Kidney tubule cell (primary cell): ENCODE data around the gene XPA.

ENCODE experiments used
- DNase-seq: peaks from one replicate; pipeline ENCODE4 v3.0.0-alpha.2; 2018; ENCODE audit warnings: low spot score

Gene XPA

GRCh38 chr9:97651646-97652045 lies 45.5 kb downstream of the XPA start:
- DNase-seq, result no peak

GRCh38 chr9:97647996-97648395 lies 49.1 kb downstream of the XPA start:
- DNase-seq, result no peak

DNA sequence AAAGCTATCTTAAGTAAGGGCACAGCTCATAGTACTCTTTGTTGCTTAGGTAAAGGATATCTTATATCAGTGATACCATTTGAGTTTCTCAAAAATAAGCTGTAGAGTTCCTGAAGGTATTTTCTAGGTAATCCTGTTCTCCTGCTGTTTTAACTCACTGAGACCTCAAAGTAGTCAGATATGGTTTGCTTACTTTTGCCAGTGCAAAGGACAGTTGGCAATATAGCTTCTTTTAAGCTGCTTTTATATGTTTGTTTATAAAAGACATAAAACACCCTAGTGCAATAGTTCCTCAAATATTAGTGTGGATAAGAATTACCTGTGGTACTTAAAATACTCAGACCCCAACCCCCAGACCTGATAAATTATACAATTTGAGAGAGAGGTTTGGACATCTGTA lies 51.4 kb downstream of the XPA start:
- no peak for DNase-seq

DNA sequence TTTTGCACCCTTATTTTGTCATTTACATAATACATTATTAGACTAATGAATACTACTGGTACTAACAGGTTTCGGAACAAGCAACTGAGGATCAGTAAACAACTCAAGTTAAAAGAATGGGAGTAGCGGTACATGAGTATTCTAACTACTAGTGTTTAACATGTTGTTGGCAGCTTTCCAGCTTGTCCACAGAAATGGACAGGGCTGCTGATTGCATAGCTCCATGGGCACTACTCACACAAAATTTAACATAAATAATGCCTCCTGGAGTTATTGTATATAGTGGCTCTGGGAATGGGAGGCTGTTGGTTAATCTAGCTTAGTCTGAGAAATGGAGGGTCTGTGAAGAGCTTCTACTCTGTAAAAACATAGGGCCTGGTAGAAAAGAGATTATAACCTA lies 56.8 kb downstream of the XPA start:
- DNase-seq, result no peak

DNA sequence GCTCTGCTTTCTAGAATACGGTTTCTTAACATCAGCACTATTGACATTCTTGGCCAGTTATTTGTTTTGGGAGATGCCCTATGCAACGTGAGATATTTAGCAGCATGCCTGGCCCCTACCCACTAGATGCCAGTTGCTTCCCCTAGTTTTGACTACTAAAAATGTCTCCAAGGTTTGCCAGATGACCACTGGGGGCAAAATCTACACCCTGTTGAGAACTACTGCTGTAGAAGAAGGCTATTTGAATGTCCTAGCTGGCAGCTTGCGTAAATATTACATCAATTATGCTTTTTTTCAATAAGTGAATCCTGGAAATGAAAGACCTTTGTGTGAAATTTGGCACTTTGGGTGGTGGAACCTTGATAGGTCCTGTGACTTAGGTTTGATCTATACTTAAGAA lies 58.5 kb downstream of the XPA start:
- no peak for DNase-seq

DNA sequence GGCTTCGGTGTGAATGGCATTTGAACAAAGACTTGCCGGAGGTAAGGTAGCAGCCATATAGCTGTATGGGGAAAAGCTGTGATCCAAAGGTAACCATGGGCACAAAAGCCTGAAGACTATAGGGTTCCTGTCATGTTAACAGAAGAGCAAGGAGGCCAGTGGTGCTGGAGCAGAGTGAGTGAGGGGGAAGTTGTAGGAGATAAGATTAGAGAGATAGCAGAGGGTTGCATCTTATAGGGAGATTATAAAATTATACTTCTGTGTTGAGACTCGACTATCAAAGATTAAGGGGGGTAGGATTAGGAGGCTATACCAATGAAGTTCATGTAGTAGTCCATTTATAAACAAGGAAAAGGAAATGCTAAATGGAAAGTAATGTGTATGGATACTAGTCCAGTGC lies 60.2 kb downstream of the XPA start:
- DNase-seq, result no peak

- DNase-seq, result no peak
Measured at GRCh38 chr9:97635026-97635425, 62.1 kb downstream of the XPA start.

GRCh38 chr9:97633859-97634490 lies 63.2 kb downstream of the XPA start:
- DNase-seq, result peak; percentile 22

DNA sequence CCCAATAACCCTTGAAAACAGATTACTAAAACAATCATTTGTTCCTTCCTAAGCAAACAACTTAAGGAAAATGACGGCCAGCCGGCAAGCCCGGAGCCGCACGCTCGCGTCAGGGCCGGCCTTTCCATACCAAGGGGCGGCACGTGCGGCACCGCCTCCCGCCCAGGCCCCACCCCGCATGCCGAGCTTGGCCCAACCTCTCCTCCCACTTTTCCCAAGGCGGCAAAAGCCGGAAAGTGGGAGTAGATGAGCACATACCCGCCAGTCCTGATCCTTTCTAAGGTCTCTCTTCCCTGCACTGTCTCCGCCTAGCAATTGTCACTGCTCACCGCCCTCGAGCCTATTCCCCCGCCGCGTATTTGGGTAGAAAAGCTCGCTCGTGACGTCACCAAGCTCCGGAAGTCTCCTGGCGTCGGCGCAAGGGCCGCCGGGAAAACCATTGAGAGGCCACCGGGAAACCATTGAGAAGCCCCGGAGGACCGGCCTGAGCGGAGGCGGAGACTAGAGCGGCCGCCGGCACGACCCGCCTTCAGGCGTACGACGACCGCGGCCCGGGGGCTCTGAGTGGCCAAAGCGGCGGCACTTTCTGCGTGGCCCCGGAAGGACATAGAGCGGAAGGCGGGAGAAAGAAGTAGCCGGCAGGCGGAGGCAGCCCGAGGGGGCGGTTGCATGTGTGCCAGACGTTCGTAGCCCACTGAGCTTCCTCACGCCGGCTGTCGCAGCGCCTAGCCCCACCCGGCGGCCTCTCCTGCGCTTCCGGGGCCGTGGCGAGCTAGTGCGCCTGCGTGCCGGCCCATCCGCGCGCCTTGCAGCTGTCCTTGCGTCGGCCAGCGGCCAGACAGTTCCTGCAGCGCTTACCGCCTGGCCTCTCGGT lies 63.9 kb downstream of the XPA start, which contains the start of the genes NCBP1 and TSTD2:
NCBP1 (plus strand) TSS at position 837 of the 874 bp plus-strand sequence. CDS start 61 bp downstream, outside the sequence.
TSTD2 (minus strand) TSS at position 384 of the 874 bp plus-strand sequence. CDS start 5,806 bp downstream, outside the sequence.
- peak; percentile 99 for DNase-seq

GRCh38 chr9:97632248-97632984 lies 64.7 kb downstream of the XPA start:
- DNase-seq, result no peak

- DNase-seq, result no peak
Measured at GRCh38 chr9:97630591-97630990, 66.5 kb downstream of the XPA start.

DNA sequence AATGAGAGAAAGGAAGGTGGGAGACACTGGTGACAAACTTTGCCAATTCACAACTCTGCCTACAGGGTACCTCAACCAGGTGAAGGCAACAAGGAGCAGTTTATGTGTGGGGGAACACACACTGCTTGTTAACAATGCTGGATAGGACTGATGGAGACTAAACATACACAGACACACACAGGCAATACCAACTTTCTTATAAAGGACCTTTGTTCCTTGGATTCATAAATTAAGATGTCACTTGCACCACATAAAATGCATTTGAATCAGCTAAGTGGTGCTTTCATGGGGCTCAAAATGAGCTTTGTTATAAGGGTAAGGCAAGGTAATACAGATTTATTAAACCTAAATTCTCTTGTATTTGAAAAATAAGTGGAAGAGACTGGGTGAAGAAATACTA lies 68.0 kb downstream of the XPA start:
- DNase-seq, result no peak

DNA sequence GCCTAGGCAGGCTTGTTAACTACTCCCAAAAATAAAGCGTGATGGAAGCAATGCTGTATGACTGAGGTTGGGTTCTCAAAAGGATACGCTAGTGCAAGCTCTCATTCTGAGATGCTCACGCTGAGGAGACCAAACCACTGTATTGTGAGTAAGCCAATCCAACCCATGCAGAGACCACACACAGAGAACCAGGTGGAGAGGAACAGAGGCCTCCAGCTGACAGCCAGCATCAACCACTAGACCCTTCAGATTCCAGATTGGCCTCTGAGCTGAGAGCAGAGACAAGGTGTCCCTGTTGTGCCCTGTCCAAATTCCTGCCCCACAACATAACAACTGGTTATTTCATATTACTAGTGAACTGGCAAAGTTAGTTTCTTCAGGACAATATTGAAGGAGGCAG lies 68.5 kb downstream of the XPA start:
- no peak for DNase-seq

DNA sequence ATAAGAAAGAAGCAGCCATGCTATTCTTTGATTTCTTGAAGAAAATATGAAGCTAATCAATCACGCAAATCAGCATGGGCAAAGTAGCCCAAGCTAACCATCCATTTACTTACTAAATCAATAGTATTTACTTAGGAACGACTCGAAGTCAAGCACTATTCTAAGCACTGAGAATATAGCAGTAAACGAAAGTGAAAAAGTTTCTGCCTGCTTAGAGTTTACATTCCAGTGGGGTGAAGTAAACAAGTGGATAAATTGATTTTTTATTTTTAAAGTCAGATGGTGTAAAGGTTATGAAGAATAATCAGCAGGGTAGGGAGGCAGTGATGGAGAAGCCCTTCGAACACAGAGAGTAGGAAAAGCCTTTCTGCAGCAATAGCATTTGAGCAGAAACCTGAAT lies 69.5 kb downstream of the XPA start:
- DNase-seq, result no peak

DNA sequence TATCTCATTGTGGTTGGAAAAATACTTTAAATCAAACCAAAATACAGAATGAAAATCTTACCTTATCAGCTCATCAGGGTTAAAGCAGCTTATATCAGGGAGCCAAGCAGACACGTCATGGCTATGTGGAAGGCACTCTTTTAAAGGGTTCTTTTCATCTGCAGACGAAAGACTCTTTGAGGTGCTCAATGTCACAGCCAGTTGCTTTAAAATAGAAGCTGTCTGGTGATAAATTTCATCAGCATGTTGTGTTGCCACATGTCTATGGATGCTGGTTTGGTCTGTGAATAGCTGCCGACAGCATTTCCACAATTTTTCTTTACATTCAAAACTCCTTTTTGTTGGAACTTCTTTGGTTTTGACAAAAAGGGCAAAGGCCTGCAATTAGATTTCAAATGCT lies 71.5 kb downstream of the XPA start:
- no peak for DNase-seq
